HepG2 (cell line): ENCODE results near the gene ZC2HC1B.

Source experiments
- BRD4 ChIP-seq: sonication (generic); formaldehyde crosslinking; IDR thresholded peaks from 2 replicates; pipeline ENCODE4 v1.4.0; 2020; ENCODE audit warnings: missing genetic modification reagents
- NR2F2 ChIP-seq: IDR thresholded peaks from 2 replicates; pipeline ENCODE4 v1.6.1; 2012; ENCODE audit warnings: low read depth, inconsistent platforms, borderline replicate concordance
- ZNF629 ChIP-seq: sonication (generic); formaldehyde crosslinking; conservative IDR thresholded peaks from 2 replicates; pipeline ENCODE4 v1.5.0; 2020; ENCODE audit warnings: missing genetic modification reagents

DNA sequence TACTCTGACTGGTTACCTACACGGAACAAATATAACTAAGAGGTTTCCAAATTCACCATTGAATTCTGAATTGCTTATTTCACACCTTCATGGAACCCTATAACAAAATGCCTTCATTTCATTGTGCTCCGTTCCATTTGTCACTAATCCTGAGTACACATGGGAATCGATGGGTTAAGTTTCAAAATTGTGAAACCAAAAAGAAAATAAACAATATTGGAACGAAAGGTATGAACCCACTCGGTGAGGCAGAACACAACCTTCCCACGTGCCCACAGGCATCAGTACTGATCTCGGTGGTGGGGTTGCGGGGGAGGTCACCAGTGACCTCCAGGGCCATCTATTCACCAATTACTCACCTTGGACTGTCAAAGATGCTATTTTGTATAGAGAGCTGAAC is 109.8 kb downstream of the ZC2HC1B start:
- TF ChIP-seq NR2F2 (no peak), BRD4 (CRISPR knock-in tag) (no peak), ZNF629 (no peak)
